CD14-positive monocyte (primary cell): Measurements from ENCODE around the gene MLIP. TPM values are rescaled to one million over a fixed set of nuclear protein-coding genes. Genes with fewer than 3 reads are reported as not detected.

Experiments
- DNase-seq, 3 donors: peaks; one replicate each; pipeline ENCODE4 v3.0.0-alpha.2; 2011 to 2022
- H2AFZ ChIP-seq: 2 replicates; pipeline ENCODE4 v1.6.0; 2012; ENCODE audit warnings: mild to moderate bottlenecking, low read depth, low read length, inconsistent platforms; ENCODE audit not compliant: insufficient read depth, poor library complexity, severe bottlenecking
- H3K27ac ChIP-seq, 2 donors: 1 replicate in 1 of 2; 2 replicates in 1 of 2; pipeline ENCODE4 v1.5.1; 2012 to 2013; ENCODE audit warnings: low read length in 2 of 2, control low read depth in 1 of 2, inconsistent platforms in 1 of 2, low read depth in 1 of 2, mild to moderate bottlenecking in 1 of 2
- H3K27me3 ChIP-seq, 2 donors: one replicate each; pipeline versions ENCODE4 v1.6.0 to v1.6.1; 2011 to 2013; ENCODE audit warnings: low read length in 2 of 2; ENCODE audit not compliant: control insufficient read depth in 2 of 2, insufficient read depth in 2 of 2
- H3K36me3 ChIP-seq, 2 donors: replicated peaks in 1 of 2; 1 replicate in 1 of 2; 2 replicates in 1 of 2; pipeline versions ENCODE4 v1.5.1 to v1.6.1; 2012 to 2013; ENCODE audit warnings: low read length in 2 of 2, control low read depth in 1 of 2, inconsistent platforms in 1 of 2, mild to moderate bottlenecking in 1 of 2; ENCODE audit not compliant: insufficient read depth in 2 of 2, control insufficient read depth in 1 of 2
- H3K4me1 ChIP-seq, 2 donors: 1 replicate in 1 of 2; 2 replicates in 1 of 2; pipeline versions ENCODE4 v1.5.1 to v1.6.1; 2012 to 2013; ENCODE audit warnings: low read length in 2 of 2, control low read depth in 1 of 2, inconsistent platforms in 1 of 2, mild to moderate bottlenecking in 1 of 2, moderate library complexity in 1 of 2; ENCODE audit not compliant: insufficient read depth in 2 of 2, control insufficient read depth in 1 of 2
- H3K4me2 ChIP-seq: replicated peaks from 2 replicates; pipeline ENCODE3; 2012; ENCODE audit warnings: low read length, moderate library complexity, mild to moderate bottlenecking; ENCODE audit not compliant: poor library complexity, severe bottlenecking; ENCODE audit errors: extremely low read depth
- H3K4me3 ChIP-seq, 3 experiments: fragments of 200-600 bp in 1 of 3; sonication (generic) in 1 of 3; replicated peaks in 1 of 3; 1 replicate in 2 of 3; 2 replicates in 1 of 3; pipeline ENCODE4 v1.5.1; 2011 to 2013; ENCODE audit warnings: low read length in 3 of 3, mild to moderate bottlenecking in 3 of 3, control low read depth in 2 of 3, low read depth in 2 of 3, inconsistent platforms in 1 of 3, moderate library complexity in 1 of 3
- H3K79me2 ChIP-seq: 2 replicates; pipeline ENCODE4 v1.6.0; 2012; ENCODE audit warnings: mild to moderate bottlenecking, control low read depth, inconsistent platforms, low read length, moderate library complexity; ENCODE audit not compliant: insufficient read depth
- H3K9ac ChIP-seq: 2 replicates; pipeline ENCODE4 v1.6.0; 2017; ENCODE audit warnings: low read length, mild to moderate bottlenecking; ENCODE audit not compliant: insufficient read depth, poor library complexity, severe bottlenecking
- H3K9me3 ChIP-seq, 2 donors: replicated peaks in 1 of 2; 1 replicate in 1 of 2; 2 replicates in 1 of 2; pipeline versions ENCODE4 v1.5.1 to v1.6.1; 2012 to 2013; ENCODE audit warnings: low read length in 2 of 2, control low read depth in 1 of 2; ENCODE audit not compliant: control insufficient read depth in 1 of 2, insufficient read depth in 1 of 2
- H4K20me1 ChIP-seq: 2 replicates; pipeline ENCODE4 v1.6.0; 2012; ENCODE audit warnings: mild to moderate bottlenecking, low read length, control low read depth, moderate library complexity; ENCODE audit not compliant: insufficient read depth
- H3K27ac Mint-ChIP-seq, 7 donors: one replicate each; pipeline ENCODE4 v1.8.0; 2020; ENCODE audit warnings: mild to moderate bottlenecking in 7 of 7, mixed read lengths in 7 of 7, moderate library complexity in 6 of 7, inconsistent platforms in 2 of 7
- H3K27me3 Mint-ChIP-seq, 3 donors: one replicate each; pipeline ENCODE4 v1.8.0; 2021 to 2022; ENCODE audit warnings: low read depth in 3 of 3, mild to moderate bottlenecking in 3 of 3, mixed read lengths in 3 of 3, moderate library complexity in 3 of 3, inconsistent platforms in 1 of 3
- H3K36me3 Mint-ChIP-seq, 2 donors: one replicate each; pipeline ENCODE4 v1.8.0; 2020; ENCODE audit warnings: mixed read lengths in 2 of 2, inconsistent platforms in 1 of 2, mild to moderate bottlenecking in 1 of 2
- H3K4me1 Mint-ChIP-seq: one replicate; pipeline ENCODE4 v1.8.0; 2020; ENCODE audit warnings: mild to moderate bottlenecking, mixed read lengths
- H3K4me3 Mint-ChIP-seq, 2 donors: one replicate each; pipeline ENCODE4 v1.8.0; 2020; ENCODE audit warnings: mild to moderate bottlenecking in 2 of 2, mixed read lengths in 2 of 2, moderate library complexity in 1 of 2
- H3K9me3 Mint-ChIP-seq, 7 donors: one replicate each; pipeline ENCODE4 v1.8.0; 2020 to 2022; ENCODE audit warnings: mixed read lengths in 7 of 7, mild to moderate bottlenecking in 6 of 7, moderate library complexity in 6 of 7, inconsistent platforms in 2 of 7
- CTCF ChIP-seq: fragments of 200-600 bp; IDR thresholded peaks from one replicate; pipeline ENCODE4 v1.8.0; 2022; ENCODE audit warnings: antibody characterized with exemption, mild to moderate bottlenecking
- WGBS: methylation state at CpG from one replicate; pipeline ENCODE4 v1.1.5; 2013; ENCODE audit warnings: missing lambda C conversion rate; ENCODE audit not compliant: insufficient coverage; 5-methylcytosine and 5-hydroxymethylcytosine counted together
- intact Hi-C, 2 donors: fragments of 100-400 bp; cut with micrococcal nuclease; formaldehyde crosslinking; loops; one replicate each; pipeline versions ENCODE4 v1.15.0 to v1.15.1; 2023
- polyA plus RNA-seq, 3 donors: library from polyadenylated mRNA; depleted of rRNA in 1 of 3; unstranded in 2 of 3; stranded (reverse) in 1 of 3; fragments of 300-500 nt in 2 of 3; fragments of >200 nt in 1 of 3; fragmentation: Illumina TruSeq in 2 of 3; gene quantifications; 1 replicate in 2 of 3; 2 replicates in 1 of 3; pipeline ENCODE4 v1.2.3, GENCODE V29; 2012 to 2021

MLIP gene
- polyA plus RNA-seq, 3 donors: not detected

DNA sequence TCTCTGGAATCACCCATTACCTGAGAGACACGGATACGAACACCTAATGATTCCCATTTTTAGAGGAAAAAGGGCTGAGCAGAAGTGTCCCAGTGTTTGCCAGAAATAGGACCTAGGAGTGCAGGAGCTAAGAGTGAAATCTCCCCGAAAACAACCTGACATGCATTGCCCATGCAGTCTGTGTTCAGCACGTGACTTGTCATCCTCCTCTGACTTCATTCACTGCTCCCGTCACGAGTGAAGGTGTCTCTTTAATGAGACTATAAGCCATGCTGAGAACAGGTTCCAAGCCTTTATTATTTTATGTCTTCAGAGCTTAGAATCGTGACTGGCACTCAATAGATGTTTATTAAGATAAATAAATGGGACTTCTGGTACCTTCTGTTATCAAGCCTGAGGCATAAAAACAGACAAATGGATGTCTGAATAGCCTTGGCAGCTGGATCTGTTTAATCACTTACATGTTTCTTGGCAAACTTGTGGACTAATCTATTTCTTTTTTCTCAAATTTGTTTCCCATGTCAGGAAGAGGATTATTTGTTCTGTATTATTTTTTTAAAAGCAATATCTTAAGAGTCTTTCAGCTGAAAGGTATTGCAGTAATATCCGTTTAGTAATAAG is 3.7 kb upstream of the MLIP start:
- Histone ChIP-seq H3K79me2 (no peaks in the 10 kb centered on the region), H4K20me1 (no peaks in the 10 kb centered on the region), H3K27ac (no peak overlapping the region), H3K9me3 (no peaks in the 10 kb centered on the region), H3K27me3 (no peaks in the 10 kb centered on the region), H2AFZ (no peak overlapping the region), H3K4me3 (no peak overlapping the region), H3K9ac (no peak overlapping the region), H3K4me1 (no peaks in the 10 kb centered on the region), H3K36me3 (no peaks in the 10 kb centered on the region), H3K4me2 (no peak overlapping the region)
- no peak overlapping the region for H3K27ac Mint-ChIP-seq
- intact Hi-C loops: no loop called here
- H3K4me1 Mint-ChIP-seq: no peaks in the 10 kb centered on the region
- H3K36me3 Mint-ChIP-seq: no peaks in the 10 kb centered on the region
- TF ChIP-seq CTCF: no peak
- peaks cover 0 to 5% (median 3%) of the 10 kb centered on the region in 7 donors for H3K9me3 Mint-ChIP-seq
- no peak overlapping the region for H3K4me3 Mint-ChIP-seq
- H3K27me3 Mint-ChIP-seq: no peaks in the 10 kb centered on the region
- DNase-seq: no peak
- 89% methylated on average over 6 of the region's 8 CpGs for WGBS

DNA sequence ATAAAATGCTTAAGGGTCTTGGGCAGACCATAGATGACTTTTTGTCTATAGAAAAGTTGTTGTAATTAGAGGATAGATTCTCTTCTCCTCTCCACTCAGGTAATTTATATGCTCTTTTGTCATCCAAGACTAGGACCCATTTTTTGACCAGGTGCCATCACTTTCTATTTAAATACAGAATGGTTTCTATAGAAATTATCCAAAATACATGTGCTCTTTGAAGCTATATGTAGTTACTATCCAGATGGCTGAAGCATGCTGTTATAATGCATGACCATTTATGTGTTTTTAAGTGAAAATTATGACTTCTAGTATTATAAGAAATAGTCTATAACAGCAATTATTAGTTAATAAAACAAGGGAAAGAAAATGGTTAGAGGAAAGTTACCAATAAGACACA is 3.0 kb upstream of the MLIP start:
- peaks cover 0 to 5% (median 3%) of the 10 kb centered on the region in 7 donors for H3K9me3 Mint-ChIP-seq
- Histone ChIP-seq H3K27me3 (no peaks in the 10 kb centered on the region), H3K4me2 (no peak overlapping the region), H3K27ac (no peak overlapping the region), H3K9me3 (no peaks in the 10 kb centered on the region), H4K20me1 (no peaks in the 10 kb centered on the region), H3K36me3 (no peaks in the 10 kb centered on the region), H3K4me1 (no peaks in the 10 kb centered on the region), H3K4me3 (no peak overlapping the region), H3K9ac (no peak overlapping the region), H2AFZ (no peak overlapping the region), H3K79me2 (no peaks in the 10 kb centered on the region)
- H3K4me3 Mint-ChIP-seq: no peak overlapping the region
- no peak overlapping the region for H3K27ac Mint-ChIP-seq
- H3K4me1 Mint-ChIP-seq: no peaks in the 10 kb centered on the region
- intact Hi-C loops: no loop called here
- no peaks in the 10 kb centered on the region for H3K27me3 Mint-ChIP-seq
- no peaks in the 10 kb centered on the region for H3K36me3 Mint-ChIP-seq
- TF ChIP-seq CTCF: no peak
- DNase-seq: no peak
